Tongue (tissue), 2 donors: ENCODE results near the gene SHKBP1. TPM values are rescaled to one million over a fixed set of nuclear protein-coding genes. Genes with fewer than 3 reads are reported as not detected.
"Not testable (repeated sequence)": the region's sequence is repeated elsewhere in the genome, so short reads cannot be mapped to it uniquely, and the experiment has no call there.

Source experiments
- DNase-seq: peaks from one replicate; pipeline ENCODE4 v3.0.0-alpha.2; 2015
- total RNA-seq: library from RNA; depleted of rRNA; stranded (reverse); fragments of >200 nt; gene quantifications from one replicate; pipeline ENCODE4 v1.2.3, GENCODE V29; 2014

The SHKBP1 gene
- total RNA-seq, 1 donor from 2014 or later, result 8.8 TPM

- DNase-seq, result no peak
These were observed 19.6 kb upstream of the SHKBP1 start for GRCh38 chr19:40556953-40557530.

- no peak for DNase-seq
These were observed 17.3 kb upstream of the SHKBP1 start for GRCh38 chr19:40559394-40559793.

GRCh38 chr19:40560092-40560507, 16.6 kb upstream of the SHKBP1 start:
- DNase-seq, result no peak

- no peak for DNase-seq
These were observed 14.7 kb upstream of the SHKBP1 start for GRCh38 chr19:40561947-40562346.

GRCh38 chr19:40564535-40564934, 12.1 kb upstream of the SHKBP1 start:
- DNase-seq, result not testable (repeated sequence)

GRCh38 chr19:40565355-40565754, 11.3 kb upstream of the SHKBP1 start:
- no peak for DNase-seq

- DNase-seq, result no peak
These were observed 10.7 kb upstream of the SHKBP1 start for GRCh38 chr19:40565910-40566495.

- DNase-seq, result no peak
These were observed 9.5 kb upstream of the SHKBP1 start for GRCh38 chr19:40567040-40567749.

- DNase-seq, result no peak
These were observed 8.8 kb upstream of the SHKBP1 start for GRCh38 chr19:40567750-40568494.

GRCh38 chr19:40570313-40571004, 6.2 kb upstream of the SHKBP1 start:
- DNase-seq, result peak; percentile 98

- DNase-seq, result no peak
These were observed 5.7 kb upstream of the SHKBP1 start for GRCh38 chr19:40571005-40571318.

GRCh38 chr19:40571831-40572495, 4.7 kb upstream of the SHKBP1 start:
- no peak for DNase-seq

GRCh38 chr19:40575326-40575725, 1.3 kb upstream of the SHKBP1 start:
- DNase-seq, result no peak

- DNase-seq, result no peak
These were observed 505 bp upstream of the SHKBP1 start for GRCh38 chr19:40576151-40576584.

GRCh38 chr19:40578442-40578908, 1.8 kb downstream of the SHKBP1 start:
- DNase-seq, result peak; percentile 33

- no peak for DNase-seq
These were observed 3.9 kb downstream of the SHKBP1 start for GRCh38 chr19:40580619-40581018.

GRCh38 chr19:40581531-40581930, 4.9 kb downstream of the SHKBP1 start:
- DNase-seq, result no peak

- DNase-seq, result no peak
These were observed 5.8 kb downstream of the SHKBP1 start for GRCh38 chr19:40582467-40582866.

GRCh38 chr19:40583283-40583682, 6.6 kb downstream of the SHKBP1 start:
- DNase-seq, result no peak

- DNase-seq, result no peak
These were observed 7.3 kb downstream of the SHKBP1 start for GRCh38 chr19:40584007-40584406.

GRCh38 chr19:40585241-40585981, 8.7 kb downstream of the SHKBP1 start:
- no peak for DNase-seq
